HEK293 (cell line): ENCODE measurements around the gene UNCX.

Experiments
- CTCF ChIA-PET: fragments of 350-600 bp; formaldehyde crosslinking; extraction: SDS; loops from one replicate; lab custom pipeline; 2021; ENCODE audit warnings: antibody characterized with exemption; lab: Yijun Ruan, JAX
- POLR2A ChIA-PET: fragments of 300-600 bp; formaldehyde crosslinking; extraction: SDS; loops from one replicate; lab custom pipeline; 2020; ENCODE audit warnings: antibody characterized with exemption, inconsistent platforms; lab: Yijun Ruan, JAX
- H3K27ac ChIP-seq: fragments of 200-500 bp; sonication (Bioruptor generic); 2 replicates; pipeline ENCODE4 v1.5.1; 2014; ENCODE audit warnings: low read depth, low read length, control low read depth, inconsistent platforms; ENCODE audit errors: extremely low read depth
- H3K36me3 ChIP-seq, 2 experiments: fragments of 200-500 bp in 1 of 2; sonication (Bioruptor generic) in 1 of 2; 1 replicate in 1 of 2; 2 replicates in 1 of 2; pipeline ENCODE4 v1.5.1; 2014 to 2017; ENCODE audit warnings: inconsistent platforms in 2 of 2, low read length in 2 of 2; ENCODE audit not compliant: control insufficient read depth in 2 of 2, insufficient read depth in 1 of 2
- H3K4me1 ChIP-seq: fragments of 200-500 bp; sonication (Bioruptor generic); 2 replicates; pipeline ENCODE4 v1.5.1; 2014; ENCODE audit warnings: mild to moderate bottlenecking, low read length, inconsistent platforms; ENCODE audit not compliant: control insufficient read depth, insufficient read depth
- H3K4me3 ChIP-seq: 2 replicates; pipeline ENCODE4 v1.5.1; 2011; ENCODE audit warnings: low read depth, mild to moderate bottlenecking, control low read depth, low read length, moderate library complexity
- H3K9me3 ChIP-seq: fragments of 200-500 bp; sonication (Bioruptor generic); 2 replicates; pipeline ENCODE4 v1.5.1; 2014; ENCODE audit warnings: low read depth, low read length, inconsistent platforms; ENCODE audit not compliant: control insufficient read depth, insufficient read depth
- GFI1B ChIP-seq: fragments of 450-650 bp; formaldehyde crosslinking; IDR thresholded peaks from 2 replicates; pipeline ENCODE4 v1.5.1; 2016; ENCODE audit warnings: missing biosample characterization, missing genetic modification characterization
- PRDM1 ChIP-seq: fragments of 450-650 bp; formaldehyde crosslinking; IDR thresholded peaks from 2 replicates; pipeline ENCODE4; 2016; ENCODE audit warnings: missing biosample characterization, missing genetic modification characterization
- WT1 ChIP-seq: fragments of 450-650 bp; formaldehyde crosslinking; IDR thresholded peaks from 2 replicates; pipeline ENCODE4 v1.5.1; 2016; ENCODE audit warnings: missing biosample characterization, missing genetic modification characterization
- YY2 ChIP-seq: fragments of 450-650 bp; formaldehyde crosslinking; IDR thresholded peaks from 2 replicates; pipeline ENCODE4 v1.5.1; 2016; ENCODE audit warnings: missing biosample characterization, missing genetic modification characterization
- ZBTB48 ChIP-seq: fragments of 450-650 bp; formaldehyde crosslinking; IDR thresholded peaks from 2 replicates; pipeline ENCODE4 v1.5.1; 2016; ENCODE audit warnings: missing biosample characterization, missing genetic modification characterization
- ZNF132 ChIP-seq: fragments of 450-650 bp; formaldehyde crosslinking; IDR thresholded peaks from 2 replicates; pipeline ENCODE4 v1.5.1; 2017; ENCODE audit warnings: missing biosample characterization, missing genetic modification characterization, borderline replicate concordance
- ZNF174 ChIP-seq: fragments of 450-650 bp; formaldehyde crosslinking; IDR thresholded peaks from 2 replicates; pipeline ENCODE4 v1.5.0; 2017; ENCODE audit warnings: missing biosample characterization, mild to moderate bottlenecking, missing genetic modification characterization
- ZNF184 ChIP-seq: fragments of 450-650 bp; IDR thresholded peaks from 2 replicates; pipeline ENCODE4 v1.5.1; 2018; ENCODE audit warnings: missing biosample characterization, mild to moderate bottlenecking, missing genetic modification characterization
- ZNF19 ChIP-seq: fragments of 450-650 bp; formaldehyde crosslinking; IDR thresholded peaks from 2 replicates; pipeline ENCODE4; 2016; ENCODE audit warnings: missing biosample characterization, missing genetic modification characterization, low read depth
- ZNF24 ChIP-seq: fragments of 450-650 bp; formaldehyde crosslinking; IDR thresholded peaks from 2 replicates; pipeline ENCODE4 v1.5.1; 2016; ENCODE audit warnings: missing biosample characterization, missing genetic modification characterization
- ZNF274 ChIP-seq, 2 experiments: fragments of 200-500 bp in 1 of 2; fragments of 450-650 bp in 1 of 2; sonication (Bioruptor generic) in 1 of 2; formaldehyde crosslinking in 1 of 2; IDR thresholded peaks; 2 replicates each; pipeline versions ENCODE4 v1.5.1 to v1.6.1; 2014 to 2016; ENCODE audit warnings: borderline replicate concordance in 1 of 2, inconsistent platforms in 1 of 2, low read length in 1 of 2, missing biosample characterization in 1 of 2, missing genetic modification characterization in 1 of 2
- ZNF366 ChIP-seq: fragments of 450-650 bp; formaldehyde crosslinking; conservative IDR thresholded peaks from 2 replicates; pipeline ENCODE4 v1.5.1; 2016; ENCODE audit warnings: missing biosample characterization, missing genetic modification characterization
- ZNF394 ChIP-seq: fragments of 450-650 bp; formaldehyde crosslinking; IDR thresholded peaks from 2 replicates; pipeline ENCODE4 v1.5.1; 2016; ENCODE audit warnings: missing biosample characterization, missing genetic modification characterization, mild to moderate bottlenecking, moderate library complexity, borderline replicate concordance
- ZNF404 ChIP-seq: fragments of 450-650 bp; formaldehyde crosslinking; IDR thresholded peaks from 2 replicates; pipeline ENCODE4 v1.5.1; 2017; ENCODE audit warnings: missing biosample characterization, missing genetic modification characterization
- ZNF416 ChIP-seq: fragments of 450-650 bp; formaldehyde crosslinking; IDR thresholded peaks from 2 replicates; pipeline ENCODE4 v1.5.1; 2016; ENCODE audit warnings: missing biosample characterization, missing genetic modification characterization
- ZNF510 ChIP-seq: fragments of 450-650 bp; formaldehyde crosslinking; IDR thresholded peaks from 2 replicates; pipeline ENCODE4 v1.5.1; 2018; ENCODE audit warnings: mild to moderate bottlenecking, missing genetic modification characterization, missing biosample characterization; ENCODE audit not compliant: insufficient replicate concordance
- ZNF549 ChIP-seq: fragments of 450-650 bp; IDR thresholded peaks from 2 replicates; pipeline ENCODE4 v1.5.1; 2018; ENCODE audit warnings: missing biosample characterization, missing genetic modification characterization, mild to moderate bottlenecking, inconsistent platforms, moderate library complexity
- ZNF747 ChIP-seq: fragments of 450-650 bp; formaldehyde crosslinking; IDR thresholded peaks from 2 replicates; pipeline ENCODE4 v1.5.1; 2016; ENCODE audit warnings: missing biosample characterization, missing genetic modification characterization
- TF ChIP-seq, protein P1 (sequence below): fragments of 450-650 bp; formaldehyde crosslinking; IDR thresholded peaks from 2 replicates; pipeline ENCODE4 v1.5.1; 2016; ENCODE audit warnings: missing biosample characterization, missing genetic modification characterization
- TF ChIP-seq, protein P2 (sequence below): fragments of 450-650 bp; formaldehyde crosslinking; IDR thresholded peaks from 2 replicates; pipeline ENCODE4 v1.5.1; 2016; ENCODE audit warnings: missing biosample characterization, missing genetic modification characterization
- TF ChIP-seq, protein P3 (sequence below): fragments of 450-650 bp; formaldehyde crosslinking; IDR thresholded peaks from 2 replicates; pipeline ENCODE4 v1.5.1; 2016; ENCODE audit warnings: missing biosample characterization, missing genetic modification characterization
- TF ChIP-seq, protein P4 (sequence below): fragments of 450-650 bp; formaldehyde crosslinking; IDR thresholded peaks from 2 replicates; pipeline ENCODE4 v1.5.1; 2016; ENCODE audit warnings: missing biosample characterization, missing genetic modification characterization
- TF ChIP-seq, protein P5 (sequence below): fragments of 450-650 bp; formaldehyde crosslinking; IDR thresholded peaks from 2 replicates; pipeline ENCODE4 v1.5.1; 2016; ENCODE audit warnings: missing biosample characterization, missing genetic modification characterization

UNCX gene

DNA sequence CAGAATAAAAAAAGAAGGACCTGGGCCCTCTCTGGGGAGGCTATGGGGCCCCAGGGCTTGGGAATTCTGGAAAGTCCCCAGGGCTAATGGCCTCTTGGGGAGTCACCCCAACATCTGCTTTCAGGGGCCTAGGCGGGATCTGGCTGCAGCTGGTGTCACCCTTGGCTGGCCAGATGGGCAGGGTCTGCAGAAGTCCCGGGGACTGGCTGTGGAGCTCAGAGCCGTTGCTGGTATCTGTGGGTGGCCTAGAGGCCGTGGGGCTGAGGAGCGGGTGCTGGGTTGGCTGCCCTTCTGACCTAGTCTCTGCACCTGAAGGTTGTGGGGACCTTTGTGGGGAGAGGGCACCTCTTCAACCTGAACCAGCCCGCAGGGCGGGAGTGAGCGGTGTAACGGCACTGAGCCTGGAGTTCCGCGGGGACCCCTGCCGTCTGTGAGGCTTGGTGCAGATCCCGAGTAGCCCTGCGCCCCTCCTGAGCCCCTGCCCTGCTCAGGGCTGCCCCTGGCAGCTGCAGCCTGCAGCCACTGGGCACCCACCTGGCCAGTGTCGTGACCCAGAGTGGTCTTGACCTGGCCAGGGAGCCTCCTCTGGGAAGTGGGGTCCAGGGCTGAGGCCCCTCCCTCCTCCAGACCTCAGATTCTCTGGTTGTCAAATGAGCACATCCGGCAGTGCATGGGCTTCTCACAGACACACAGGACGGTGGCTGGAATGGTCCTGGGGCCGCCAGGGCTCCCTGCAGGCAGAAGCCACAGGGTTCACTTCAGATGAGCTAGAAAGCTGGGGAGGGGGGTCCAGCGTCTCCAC lies 51.5 kb downstream of the UNCX start:
- Histone ChIP-seq H3K27ac (no peak overlapping the region), H3K36me3 (no peaks in the 10 kb centered on the region), H3K4me3 (no peak overlapping the region), H3K4me1 (no peaks in the 10 kb centered on the region), H3K9me3 (no peaks in the 10 kb centered on the region)
- TF ChIP-seq, protein P1, sequence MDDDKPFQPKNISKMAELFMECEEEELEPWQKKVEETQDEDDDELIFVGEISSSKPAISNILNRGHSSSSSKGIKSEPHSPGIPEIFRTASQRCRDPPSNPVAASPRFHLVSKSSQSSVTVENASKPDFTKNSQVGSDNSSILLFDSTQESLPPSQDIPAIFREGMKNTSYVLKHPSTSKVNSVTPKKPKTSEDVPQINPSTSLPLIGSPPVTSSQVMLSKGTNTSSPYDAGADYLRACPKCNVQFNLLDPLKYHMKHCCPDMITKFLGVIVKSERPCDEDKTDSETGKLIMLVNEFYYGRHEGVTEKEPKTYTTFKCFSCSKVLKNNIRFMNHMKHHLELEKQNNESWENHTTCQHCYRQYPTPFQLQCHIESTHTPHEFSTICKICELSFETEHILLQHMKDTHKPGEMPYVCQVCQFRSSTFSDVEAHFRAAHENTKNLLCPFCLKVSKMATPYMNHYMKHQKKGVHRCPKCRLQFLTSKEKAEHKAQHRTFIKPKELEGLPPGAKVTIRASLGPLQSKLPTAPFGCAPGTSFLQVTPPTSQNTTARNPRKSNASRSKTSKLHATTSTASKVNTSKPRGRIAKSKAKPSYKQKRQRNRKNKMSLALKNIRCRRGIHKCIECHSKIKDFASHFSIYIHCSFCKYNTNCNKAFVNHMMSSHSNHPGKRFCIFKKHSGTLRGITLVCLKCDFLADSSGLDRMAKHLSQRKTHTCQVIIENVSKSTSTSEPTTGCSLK: no peak
- TF ChIP-seq GFI1B (tag by site-specific recombination) (no peak), ZBTB48 (tag by site-specific recombination) (no peak), ZNF747 (tag by site-specific recombination) (no peak), ZNF132 (tag by site-specific recombination) (no peak), ZNF19 (tag by site-specific recombination) (no peak), ZNF184 (tag by site-specific recombination) (no peak), ZNF416 (tag by site-specific recombination) (no peak), PRDM1 (no peak), ZNF174 (tag by site-specific recombination) (no peak), ZNF24 (tag by site-specific recombination) (no peak), ZNF394 (no peak)
- TF ChIP-seq, protein P2, sequence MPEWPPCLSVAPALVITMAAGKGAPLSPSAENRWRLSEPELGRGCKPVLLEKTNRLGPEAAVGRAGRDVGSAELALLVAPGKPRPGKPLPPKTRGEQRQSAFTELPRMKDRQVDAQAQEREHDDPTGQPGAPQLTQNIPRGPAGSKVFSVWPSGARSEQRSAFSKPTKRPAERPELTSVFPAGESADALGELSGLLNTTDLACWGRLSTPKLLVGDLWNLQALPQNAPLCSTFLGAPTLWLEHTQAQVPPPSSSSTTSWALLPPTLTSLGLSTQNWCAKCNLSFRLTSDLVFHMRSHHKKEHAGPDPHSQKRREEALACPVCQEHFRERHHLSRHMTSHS (tag by site-specific recombination): no peak
- TF ChIP-seq, protein P3, sequence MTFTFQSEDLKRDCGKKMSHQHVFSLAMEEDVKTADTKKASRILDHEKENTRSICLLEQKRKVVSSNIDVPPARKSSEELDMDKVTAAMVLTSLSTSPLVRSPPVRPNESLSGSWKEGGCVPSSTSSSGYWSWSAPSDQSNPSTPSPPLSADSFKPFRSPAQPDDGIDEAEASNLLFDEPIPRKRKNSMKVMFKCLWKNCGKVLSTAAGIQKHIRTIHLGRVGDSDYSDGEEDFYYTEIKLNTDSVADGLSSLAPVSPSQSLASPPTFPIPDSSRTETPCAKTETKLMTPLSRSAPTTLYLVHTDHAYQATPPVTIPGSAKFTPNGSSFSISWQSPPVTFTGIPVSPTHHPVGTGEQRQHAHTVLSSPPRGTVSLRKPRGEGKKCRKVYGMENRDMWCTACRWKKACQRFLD: no peak
- TF ChIP-seq, protein P4, sequence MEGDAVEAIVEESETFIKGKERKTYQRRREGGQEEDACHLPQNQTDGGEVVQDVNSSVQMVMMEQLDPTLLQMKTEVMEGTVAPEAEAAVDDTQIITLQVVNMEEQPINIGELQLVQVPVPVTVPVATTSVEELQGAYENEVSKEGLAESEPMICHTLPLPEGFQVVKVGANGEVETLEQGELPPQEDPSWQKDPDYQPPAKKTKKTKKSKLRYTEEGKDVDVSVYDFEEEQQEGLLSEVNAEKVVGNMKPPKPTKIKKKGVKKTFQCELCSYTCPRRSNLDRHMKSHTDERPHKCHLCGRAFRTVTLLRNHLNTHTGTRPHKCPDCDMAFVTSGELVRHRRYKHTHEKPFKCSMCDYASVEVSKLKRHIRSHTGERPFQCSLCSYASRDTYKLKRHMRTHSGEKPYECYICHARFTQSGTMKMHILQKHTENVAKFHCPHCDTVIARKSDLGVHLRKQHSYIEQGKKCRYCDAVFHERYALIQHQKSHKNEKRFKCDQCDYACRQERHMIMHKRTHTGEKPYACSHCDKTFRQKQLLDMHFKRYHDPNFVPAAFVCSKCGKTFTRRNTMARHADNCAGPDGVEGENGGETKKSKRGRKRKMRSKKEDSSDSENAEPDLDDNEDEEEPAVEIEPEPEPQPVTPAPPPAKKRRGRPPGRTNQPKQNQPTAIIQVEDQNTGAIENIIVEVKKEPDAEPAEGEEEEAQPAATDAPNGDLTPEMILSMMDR (tag by site-specific recombination): no peak
- ChIA-PET CTCF (no interaction called here), POLR2A (no interaction called here)

DNA sequence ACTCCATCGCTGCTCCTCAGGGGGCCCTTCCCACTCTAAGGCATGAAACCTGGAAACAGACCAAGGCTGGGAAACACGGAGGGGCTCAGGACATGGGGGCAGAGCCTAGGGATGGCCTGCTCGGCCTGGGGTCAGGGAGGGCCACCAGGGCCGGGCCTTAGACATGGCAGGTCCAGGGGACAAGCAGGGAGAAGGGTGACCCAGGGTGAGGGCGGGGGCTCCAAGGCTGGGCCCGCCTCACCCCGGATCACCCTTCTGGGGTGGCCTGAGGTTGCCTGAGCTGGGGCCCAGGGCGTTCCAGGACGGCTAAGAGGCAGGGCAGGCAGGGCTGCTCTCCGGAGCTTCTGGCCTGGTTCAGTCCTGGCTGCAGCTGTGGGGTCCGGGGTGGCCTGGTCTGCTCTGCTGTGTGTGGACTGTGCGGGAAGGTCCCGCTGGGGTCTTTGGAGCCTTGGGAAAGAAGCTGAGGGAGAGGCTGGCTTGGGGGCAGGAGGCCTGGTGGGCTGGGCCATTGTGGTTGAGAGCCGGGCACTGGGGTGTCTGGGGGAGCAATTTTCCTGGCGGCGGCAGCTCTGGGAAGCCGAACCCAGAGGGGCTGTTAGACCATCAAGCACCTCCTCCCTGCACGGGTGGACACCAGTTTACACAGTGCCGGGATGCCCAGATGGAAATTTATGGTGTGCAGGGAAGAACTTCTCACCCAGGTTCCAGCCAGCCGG lies 52.2 kb downstream of the UNCX start:
- Histone ChIP-seq H3K36me3 (no peaks in the 10 kb centered on the region), H3K4me3 (no peak overlapping the region), H3K27ac (no peak overlapping the region), H3K9me3 (no peaks in the 10 kb centered on the region), H3K4me1 (no peaks in the 10 kb centered on the region)
- POLR2A ChIA-PET: no interaction called here
- CTCF ChIA-PET: no interaction called here
- TF ChIP-seq, protein P3: no peak
- TF ChIP-seq, protein P5, sequence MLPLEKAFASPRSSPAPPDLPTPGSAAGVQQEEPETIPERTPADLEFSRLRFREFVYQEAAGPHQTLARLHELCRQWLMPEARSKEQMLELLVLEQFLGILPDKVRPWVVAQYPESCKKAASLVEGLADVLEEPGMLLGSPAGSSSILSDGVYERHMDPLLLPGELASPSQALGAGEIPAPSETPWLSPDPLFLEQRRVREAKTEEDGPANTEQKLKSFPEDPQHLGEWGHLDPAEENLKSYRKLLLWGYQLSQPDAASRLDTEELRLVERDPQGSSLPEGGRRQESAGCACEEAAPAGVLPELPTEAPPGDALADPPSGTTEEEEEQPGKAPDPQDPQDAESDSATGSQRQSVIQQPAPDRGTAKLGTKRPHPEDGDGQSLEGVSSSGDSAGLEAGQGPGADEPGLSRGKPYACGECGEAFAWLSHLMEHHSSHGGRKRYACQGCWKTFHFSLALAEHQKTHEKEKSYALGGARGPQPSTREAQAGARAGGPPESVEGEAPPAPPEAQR: no peak
- TF ChIP-seq YY2 (tag by site-specific recombination) (no peak), ZNF747 (tag by site-specific recombination) (no peak), ZNF404 (tag by site-specific recombination) (no peak), ZNF549 (tag by site-specific recombination) (no peak), ZNF274 (IDR thresholded peaks at IDR 0.05; ENCODE audit: low read length) (no peak), ZNF274 (tag by site-specific recombination; IDR thresholded peaks at IDR 0.05; ENCODE audit: borderline replicate concordance) (no peak), ZNF510 (tag by site-specific recombination) (no peak), GFI1B (tag by site-specific recombination) (no peak), WT1 (no peak), ZNF366 (no peak)
